Endothelial cell of umbilical vein (primary cell): ENCODE results near the gene KIDINS220. TPM values are rescaled to one million over a fixed set of nuclear protein-coding genes. Genes with fewer than 3 reads are reported as not detected.

Experiments used
- BruUV-seq: library from RNA; stranded (reverse); fragments of 400-500 nt; replicated peaks from 2 replicates; lab custom pipeline; 2021; lab: Mats Ljungman, UMichigan
- CTCF ChIA-PET: fragments of 300-600, 350-600 bp; sonication (Branson Sonifier 250); formaldehyde crosslinking; loops from one replicate; lab custom pipeline; 2021; ENCODE audit warnings: antibody characterized with exemption, inconsistent platforms; lab: Charles Lee
- POLR2A ChIA-PET: fragments of 300-600, 350-600 bp; sonication (Branson Sonifier 250); formaldehyde crosslinking; loops from one replicate; lab custom pipeline; 2021; ENCODE audit warnings: antibody characterized with exemption, inconsistent platforms; lab: Charles Lee
- DNase-seq: peaks from one replicate; pipeline ENCODE4 v3.0.0-alpha.2; 2011; ENCODE audit warnings: low read depth, low spot score
- FAIRE-seq: peaks from 2 replicates; lab custom pipeline; 2011; peaks lifted over from hg19 to GRCh38; lab: Jason Lieb, UNC
- H2AFZ ChIP-seq: 2 replicates; pipeline ENCODE4 v1.6.0; 2012; ENCODE audit warnings: low read depth, low read length, control low read depth, inconsistent platforms
- H3K27ac ChIP-seq: 2 replicates; pipeline ENCODE4 v1.5.1; 2011; ENCODE audit warnings: low read depth, mild to moderate bottlenecking, control low read depth, low read length, moderate library complexity; ENCODE audit not compliant: insufficient read depth
- H3K27me3 ChIP-seq, 2 experiments: 2 replicates each; pipeline versions ENCODE4 v1.6.0 to v1.6.1; 2011; ENCODE audit warnings: low read length in 2 of 2, mixed read lengths in 1 of 2; ENCODE audit not compliant: control insufficient read depth in 2 of 2, insufficient read depth in 2 of 2
- H3K36me3 ChIP-seq, 2 experiments: 2 replicates in 1 of 2; 3 replicates in 1 of 2; pipeline ENCODE4 v1.5.1; 2011; ENCODE audit warnings: low read length in 2 of 2, mild to moderate bottlenecking in 1 of 2, moderate library complexity in 1 of 2; ENCODE audit not compliant: control insufficient read depth in 2 of 2, insufficient read depth in 2 of 2; ENCODE audit errors: extremely low read depth in 1 of 2
- H3K4me1 ChIP-seq: 3 replicates; pipeline ENCODE4 v1.5.1; 2011; ENCODE audit warnings: mild to moderate bottlenecking, low read length; ENCODE audit not compliant: control insufficient read depth, insufficient read depth; ENCODE audit errors: extremely low read depth
- H3K4me2 ChIP-seq: 2 replicates; pipeline ENCODE4 v1.6.1; 2011; ENCODE audit warnings: low read length, control low read depth, mixed read lengths; ENCODE audit not compliant: insufficient read depth
- H3K4me3 ChIP-seq, 3 experiments: fragments of 200-600 bp in 1 of 3; sonication (generic), shearing (Covaris generic) in 1 of 3; replicated peaks in 1 of 3; 2 replicates each; pipeline ENCODE4 v1.5.1; 2011 to 2016; ENCODE audit warnings: control low read depth in 3 of 3, low read length in 3 of 3, mild to moderate bottlenecking in 2 of 3, inconsistent platforms in 1 of 3, low read depth in 1 of 3, moderate library complexity in 1 of 3; ENCODE audit not compliant: insufficient read depth in 1 of 3
- H3K79me2 ChIP-seq: 2 replicates; pipeline ENCODE4 v1.6.0; 2012; ENCODE audit warnings: low read length, inconsistent platforms; ENCODE audit not compliant: control insufficient read depth, insufficient read depth
- H3K9ac ChIP-seq: replicated peaks from 2 replicates; pipeline ENCODE3; 2011; ENCODE audit warnings: low read length, control low read depth; ENCODE audit not compliant: insufficient read depth; ENCODE audit errors: extremely low read depth
- H3K9me1 ChIP-seq: replicated peaks from 3 replicates; pipeline ENCODE4 v1.6.0; 2011; ENCODE audit warnings: mild to moderate bottlenecking, low read length; ENCODE audit not compliant: control insufficient read depth, insufficient read depth; ENCODE audit errors: extremely low read depth
- H3K9me3 ChIP-seq: replicated peaks from 2 replicates; pipeline ENCODE4 v1.5.1; 2012; ENCODE audit warnings: low read length, inconsistent platforms; ENCODE audit not compliant: control insufficient read depth, insufficient read depth
- H4K20me1 ChIP-seq: replicated peaks from 2 replicates; pipeline ENCODE3; 2011; ENCODE audit warnings: mild to moderate bottlenecking, low read length; ENCODE audit not compliant: control insufficient read depth, insufficient read depth; ENCODE audit errors: extremely low read depth
- CTCF ChIP-seq, 2 donors: IDR thresholded peaks; 1 replicate in 1 of 2; 2 replicates in 1 of 2; pipeline ENCODE4 v1.5.1; 2011; ENCODE audit warnings: low read length in 2 of 2, mild to moderate bottlenecking in 2 of 2, moderate library complexity in 2 of 2, control low read depth in 1 of 2, inconsistent platforms in 1 of 2, low read depth in 1 of 2; ENCODE audit not compliant: insufficient read depth in 1 of 2; ENCODE audit errors: extremely low read depth in 1 of 2
- EZH2 ChIP-seq: IDR thresholded peaks from 2 replicates; pipeline ENCODE4 v1.6.1; 2012; ENCODE audit warnings: borderline replicate concordance, low read depth, mild to moderate bottlenecking, moderate library complexity, low read length, inconsistent platforms; ENCODE audit not compliant: severe bottlenecking
- FOS ChIP-seq: IDR thresholded peaks from 2 replicates; pipeline ENCODE4 v1.6.1; 2011; ENCODE audit warnings: mild to moderate bottlenecking, low read length, moderate library complexity, borderline replicate concordance; ENCODE audit not compliant: insufficient read depth
- GATA2 ChIP-seq: IDR thresholded peaks from 2 replicates; pipeline ENCODE4 v1.7.0; 2011; ENCODE audit warnings: low read depth, mild to moderate bottlenecking, moderate library complexity, mixed read lengths, low read length; ENCODE audit not compliant: insufficient read length, insufficient read depth
- JUN ChIP-seq: IDR thresholded peaks from 2 replicates; pipeline ENCODE4 v1.6.1; 2011; ENCODE audit warnings: borderline replicate concordance, low read depth; ENCODE audit not compliant: insufficient read length, insufficient read depth
- MAX ChIP-seq: IDR thresholded peaks from 2 replicates; pipeline ENCODE4 v1.6.1; 2011; ENCODE audit not compliant: insufficient read depth, insufficient read length
- MYC ChIP-seq: IDR thresholded peaks from one replicate; pipeline ENCODE4 v1.6.1; 2011; ENCODE audit warnings: mild to moderate bottlenecking, low read depth, low read length
- POLR2A ChIP-seq: IDR thresholded peaks from 2 replicates; pipeline ENCODE4 v1.6.1; 2012; ENCODE audit warnings: low read depth, mild to moderate bottlenecking, control low read depth, low read length
- POLR2AphosphoS5 ChIP-seq: IDR thresholded peaks from 2 replicates; pipeline ENCODE4 v1.6.1; 2012; ENCODE audit warnings: low read depth, mild to moderate bottlenecking, control low read depth, low read length, moderate library complexity; ENCODE audit not compliant: insufficient read depth
- dilution Hi-C: fragments of 300-500 bp; cut with MboI; formaldehyde crosslinking; loops from one replicate; pipeline ENCODE4 v1.15.0; 2019; ENCODE audit warnings: low sequenced_read_pairs; ENCODE audit not compliant: extremely low pct_ligation_motif_present
- intact Hi-C: fragments of 100-400 bp; cut with micrococcal nuclease; formaldehyde crosslinking; loops from one replicate; pipeline ENCODE4 v1.10.0; 2022
- polyA plus RNA-seq, 4 experiments: library from polyadenylated mRNA; depleted of rRNA in 3 of 4; stranded (reverse) in 3 of 4; unstranded in 1 of 4; fragments of >200 nt; gene quantifications; 2 replicates each; pipeline versions ENCODE4 v1.2.1 to v1.2.3, GENCODE V29; 2011 to 2012; ENCODE audit warnings: missing spikeins in 1 of 4
- total RNA-seq: library from RNA; stranded (reverse); gene quantifications from 2 replicates; pipeline ENCODE4 v1.2.3, GENCODE V29; 2021

KIDINS220 gene
- total and polyA plus RNA-seq, 2 donors (not counting 3 experiments of a cell fraction or from before 2014, with no cell fraction given), result 33.9 to 41.3 TPM

- DNase-seq, result no peak
- H3K4me1 ChIP-seq, result no peaks in the 10 kb centered on the region
- H3K36me3 ChIP-seq, result no peaks in the 10 kb centered on the region
- no peak overlapping the region for H3K27ac ChIP-seq
- no peak overlapping the region for H3K9ac ChIP-seq
- no peak overlapping the region for H3K4me2 ChIP-seq
- no peaks in the 10 kb centered on the region for H3K9me3 ChIP-seq
- TF ChIP-seq POLR2A (no peak), FOS (no peak), CTCF (IDR thresholded peaks at IDR 0.05; ENCODE audit: extremely low read depth in 1 of 2, insufficient read depth in 1 of 2, low read depth in 1 of 2, low read length in 2 of 2) (no peak), GATA2 (no peak), POLR2AphosphoS5 (no peak), JUN (no peak), EZH2 (no peak), MAX (no peak), MYC (no peak)
- H3K9me1 ChIP-seq, result no peaks in the 10 kb centered on the region
- H3K4me3 ChIP-seq, result no peak overlapping the region
- no peaks in the 10 kb centered on the region for H4K20me1 ChIP-seq
- H3K27me3 ChIP-seq, result no peaks in the 10 kb centered on the region
- no peaks in the 10 kb centered on the region for H3K79me2 ChIP-seq
- CTCF ChIA-PET, result no interaction called here
- no peak for FAIRE-seq
- dilution Hi-C loops (no loop called here), intact Hi-C loops (no loop called here)
- no peak overlapping the region for H2AFZ ChIP-seq
- no TSS peak for BruUV-seq
- POLR2A ChIA-PET, result no interaction called here
Measured at GRCh38 chr2:8710951-8711350, 126.5 kb downstream of the KIDINS220 start.
